Measurements from ENCODE around the gene ROBO1. TPM values are rescaled to one million over a fixed set of nuclear protein-coding genes. Genes with fewer than 3 reads are reported as not detected.
A peak's percentile ranks its signal among the peaks of the same experiment; 100 is the strongest.

The ROBO1 gene
- total and polyA plus RNA-seq, 2 donors (not counting 3 experiments of a cell fraction or from before 2014, with no cell fraction given) = 5.9 to 14.2 TPM

GRCh38 chr3:79016587-79017376, 751.0 kb downstream of the ROBO1 start:
- no peak overlapping the region for H3K9ac ChIP-seq (replicated peaks; ENCODE audit: extremely low read depth, insufficient read depth, low read length)
- H3K36me3 ChIP-seq (ENCODE audit: control insufficient read depth in 2 of 2, extremely low read depth in 1 of 2, insufficient read depth in 2 of 2, low read length in 2 of 2) = no peaks in the 10 kb centered on the region
- peaks cover 14% of the 10 kb centered on the region for H3K4me1 ChIP-seq (ENCODE audit: control insufficient read depth, extremely low read depth, insufficient read depth, low read length)
- TF ChIP-seq, protein P1, sequence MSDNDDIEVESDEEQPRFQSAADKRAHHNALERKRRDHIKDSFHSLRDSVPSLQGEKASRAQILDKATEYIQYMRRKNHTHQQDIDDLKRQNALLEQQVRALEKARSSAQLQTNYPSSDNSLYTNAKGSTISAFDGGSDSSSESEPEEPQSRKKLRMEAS (IDR thresholded peaks at IDR 0.05; ENCODE audit: insufficient read depth, insufficient read length) = no peak
- TF ChIP-seq POLR2AphosphoS5 (IDR thresholded peaks at IDR 0.05; ENCODE audit: insufficient read depth, low read depth, low read length) (no peak), POLR2A (IDR thresholded peaks at IDR 0.05; ENCODE audit: low read depth, low read length) (no peak), EZH2 (IDR thresholded peaks at IDR 0.05; ENCODE audit: borderline replicate concordance, low read depth, low read length, severe bottlenecking) (no peak), GATA2 (IDR thresholded peaks at IDR 0.05; ENCODE audit: insufficient read depth, insufficient read length, low read depth, low read length) (no peak), JUN (IDR thresholded peaks at IDR 0.05; ENCODE audit: borderline replicate concordance, insufficient read depth, insufficient read length, low read depth) (no peak), FOS (IDR thresholded peaks at IDR 0.05; ENCODE audit: borderline replicate concordance, insufficient read depth, low read length) (no peak), MYC (IDR thresholded peaks at IDR 0.05; ENCODE audit: low read depth, low read length) (no peak)
- TF ChIP-seq, protein P2, sequence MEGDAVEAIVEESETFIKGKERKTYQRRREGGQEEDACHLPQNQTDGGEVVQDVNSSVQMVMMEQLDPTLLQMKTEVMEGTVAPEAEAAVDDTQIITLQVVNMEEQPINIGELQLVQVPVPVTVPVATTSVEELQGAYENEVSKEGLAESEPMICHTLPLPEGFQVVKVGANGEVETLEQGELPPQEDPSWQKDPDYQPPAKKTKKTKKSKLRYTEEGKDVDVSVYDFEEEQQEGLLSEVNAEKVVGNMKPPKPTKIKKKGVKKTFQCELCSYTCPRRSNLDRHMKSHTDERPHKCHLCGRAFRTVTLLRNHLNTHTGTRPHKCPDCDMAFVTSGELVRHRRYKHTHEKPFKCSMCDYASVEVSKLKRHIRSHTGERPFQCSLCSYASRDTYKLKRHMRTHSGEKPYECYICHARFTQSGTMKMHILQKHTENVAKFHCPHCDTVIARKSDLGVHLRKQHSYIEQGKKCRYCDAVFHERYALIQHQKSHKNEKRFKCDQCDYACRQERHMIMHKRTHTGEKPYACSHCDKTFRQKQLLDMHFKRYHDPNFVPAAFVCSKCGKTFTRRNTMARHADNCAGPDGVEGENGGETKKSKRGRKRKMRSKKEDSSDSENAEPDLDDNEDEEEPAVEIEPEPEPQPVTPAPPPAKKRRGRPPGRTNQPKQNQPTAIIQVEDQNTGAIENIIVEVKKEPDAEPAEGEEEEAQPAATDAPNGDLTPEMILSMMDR (IDR thresholded peaks at IDR 0.05; ENCODE audit: extremely low read depth in 1 of 2, insufficient read depth in 1 of 2, low read depth in 1 of 2, low read length in 2 of 2) = no peak
- dilution Hi-C loops (cut with MboI; ENCODE audit: extremely low pct_ligation_motif_present, low sequenced_read_pairs) (no loop called here), intact Hi-C loops (cut with micrococcal nuclease) (loop anchor here (5.0 kb wide), 3 partner anchors 144 to 1979 kb away; no protein-coding TSS in a partner anchor)
- H3K4me2 ChIP-seq (ENCODE audit: insufficient read depth, low read length) = peak overlapping the region; percentile 98
- no peaks in the 10 kb centered on the region for H4K20me1 ChIP-seq (replicated peaks; ENCODE audit: control insufficient read depth, extremely low read depth, insufficient read depth, low read length)
- POLR2A ChIA-PET = interaction anchor here (0.8 kb wide), 1 partner anchor 9 kb away, joined by 3 read pairs; no protein-coding TSS in a partner anchor
- FAIRE-seq (no peak), DNase-seq (ENCODE audit: low read depth, low spot score) (no peak)
- H2AFZ ChIP-seq (ENCODE audit: low read depth, low read length) = no peak overlapping the region
- no peak overlapping the region for H3K27ac ChIP-seq (ENCODE audit: insufficient read depth, low read depth, low read length)
- no peaks in the 10 kb centered on the region for H3K9me3 ChIP-seq (replicated peaks; ENCODE audit: control insufficient read depth, insufficient read depth, low read length)
- CTCF ChIA-PET = interaction anchor here (1.0 to 2.7 kb wide), 5 partner anchors 9 to 371 kb away, joined by 3 to 18 read pairs (median 4); no protein-coding TSS in a partner anchor
- peak overlapping the region in 1 of 3 experiments; percentile 96 for H3K4me3 ChIP-seq (replicated peaks in 1 of 3; ENCODE audit: insufficient read depth in 1 of 3, low read depth in 1 of 3, low read length in 3 of 3)
- H3K27me3 ChIP-seq (ENCODE audit: control insufficient read depth in 2 of 2, insufficient read depth in 2 of 2, low read length in 2 of 2) = no peaks in the 10 kb centered on the region
- H3K79me2 ChIP-seq (ENCODE audit: control insufficient read depth, insufficient read depth, low read length) = no peaks in the 10 kb centered on the region
- no TSS peak for BruUV-seq (replicated peaks)
- no peaks in the 10 kb centered on the region for H3K9me1 ChIP-seq (replicated peaks; ENCODE audit: control insufficient read depth, extremely low read depth, insufficient read depth, low read length)

All from endothelial cell of umbilical vein (primary cell).